Raji (cell line): ENCODE measurements around the gene AHNAK.

Source experiments
- POLR2A ChIP-seq: IDR thresholded peaks from 2 replicates; pipeline ENCODE4 v1.6.1; 2011; ENCODE audit warnings: low read depth, low read length, control low read depth; ENCODE audit not compliant: insufficient read depth

Gene AHNAK

GRCh38 chr11:62575837-62576236 lies 29.2 kb upstream of the AHNAK start:
- no peak for TF ChIP-seq POLR2A

GRCh38 chr11:62575156-62575555 lies 28.6 kb upstream of the AHNAK start:
- no peak for TF ChIP-seq POLR2A

GRCh38 chr11:62574363-62575071 lies 27.9 kb upstream of the AHNAK start:
- no peak for TF ChIP-seq POLR2A

- peak; percentile 89 for TF ChIP-seq POLR2A
Measured at GRCh38 chr11:62573592-62574362, 27.2 kb upstream of the AHNAK start, which contains the start of gene EEF1G. EEF1G (minus strand) TSS chr11:62573891; CDS start chr11:62573842, 49 bp downstream.

- no peak for TF ChIP-seq POLR2A
Measured at GRCh38 chr11:62573006-62573591, 26.5 kb upstream of the AHNAK start.

- TF ChIP-seq POLR2A, result no peak
Measured at GRCh38 chr11:62572431-62572830, 25.8 kb upstream of the AHNAK start.

GRCh38 chr11:62569611-62570010 lies 23.0 kb upstream of the AHNAK start:
- no peak for TF ChIP-seq POLR2A

GRCh38 chr11:62567018-62567633 lies 20.5 kb upstream of the AHNAK start:
- TF ChIP-seq POLR2A, result no peak

- no peak for TF ChIP-seq POLR2A
Measured at GRCh38 chr11:62566247-62566646, 19.6 kb upstream of the AHNAK start.

GRCh38 chr11:62565100-62565802 lies 18.6 kb upstream of the AHNAK start:
- no peak for TF ChIP-seq POLR2A

- no peak for TF ChIP-seq POLR2A
Measured at GRCh38 chr11:62560566-62561103, 14.0 kb upstream of the AHNAK start.

GRCh38 chr11:62559204-62559603 lies 12.6 kb upstream of the AHNAK start:
- no peak for TF ChIP-seq POLR2A

GRCh38 chr11:62558669-62559068 lies 12.1 kb upstream of the AHNAK start:
- TF ChIP-seq POLR2A, result no peak

- no peak; the same call in 1 of the 2 replicates for TF ChIP-seq POLR2A
Measured at GRCh38 chr11:62556875-62557631, 10.4 kb upstream of the AHNAK start.
